Kasumi-1 (cell line): Measurements from ENCODE around the gene UNKL.

Experiments
- DNase-seq, 2 experiments: peaks; one replicate each; lab custom pipeline; 2025; lab: John Stamatoyannopoulos, UW

UNKL gene

GRCh38 chr16:1351215-1351581 is 63.3 kb downstream of the UNKL start:
- no peak for DNase-seq

- DNase-seq, result no peak
Observed at GRCh38 chr16:1350691-1351090, 63.8 kb downstream of the UNKL start.

GRCh38 chr16:1349951-1350350 is 64.6 kb downstream of the UNKL start:
- no peak for DNase-seq

GRCh38 chr16:1349351-1349750 is 65.2 kb downstream of the UNKL start:
- DNase-seq, result no peak

- DNase-seq, result no peak
Observed at GRCh38 chr16:1348926-1349325, 65.6 kb downstream of the UNKL start.

GRCh38 chr16:1348441-1348840 is 66.1 kb downstream of the UNKL start:
- no peak for DNase-seq

GRCh38 chr16:1347962-1348361 is 66.5 kb downstream of the UNKL start:
- no peak for DNase-seq

- DNase-seq, result no peak
Observed at GRCh38 chr16:1347286-1347855, 67.1 kb downstream of the UNKL start.

GRCh38 chr16:1346422-1347285 is 67.8 kb downstream of the UNKL start:
- DNase-seq, result no peak

GRCh38 chr16:1345651-1346421 is 68.7 kb downstream of the UNKL start:
- DNase-seq, result no peak

GRCh38 chr16:1345087-1345486 is 69.4 kb downstream of the UNKL start:
- no peak for DNase-seq

- no peak for DNase-seq
Observed at GRCh38 chr16:1344499-1344898, 70.0 kb downstream of the UNKL start.

GRCh38 chr16:1343428-1344242 is 70.9 kb downstream of the UNKL start:
- no peak for DNase-seq

- peak; percentile 93 to 94 for DNase-seq
Observed at GRCh38 chr16:1342526-1343427, 71.7 kb downstream of the UNKL start.

GRCh38 chr16:1341495-1342420 is 72.7 kb downstream of the UNKL start:
- DNase-seq, result no peak

GRCh38 chr16:1340730-1341494 is 73.6 kb downstream of the UNKL start:
- no peak for DNase-seq

GRCh38 chr16:1338855-1339675 is 75.4 kb downstream of the UNKL start:
- no peak for DNase-seq

GRCh38 chr16:1338119-1338730 is 76.3 kb downstream of the UNKL start:
- DNase-seq, result peak in 1 of 2 experiments; percentile 3
